ENCODE data around the gene ARHGEF4. TPM values are rescaled to one million over a fixed set of nuclear protein-coding genes. Genes with fewer than 3 reads are reported as not detected.

Gene ARHGEF4
- total RNA-seq, 1 experiment from 2014 or later = 21.8 TPM

GRCh38 chr2:130845505-130846085 is 8.9 kb downstream of the ARHGEF4 start:
- H3K4me1 Mint-ChIP-seq = peaks cover 13% of the 10 kb centered on the region
- TF ChIP-seq NFYB (CRISPR knock-in tag; conservative IDR thresholded peaks at IDR 0.05; ENCODE audit: low read depth) (no peak), CDX4 (CRISPR knock-in tag; IDR thresholded peaks at IDR 0.05; ENCODE audit: borderline replicate concordance) (no peak), ARID4B (CRISPR knock-in tag; IDR thresholded peaks at IDR 0.05; ENCODE audit: borderline replicate concordance) (no peak), SOX15 (CRISPR knock-in tag; IDR thresholded peaks at IDR 0.05) (no peak), ZNF138 (CRISPR knock-in tag; conservative IDR thresholded peaks at IDR 0.05) (no peak), CBFB (CRISPR knock-in tag; IDR thresholded peaks at IDR 0.05; ENCODE audit: low read depth) (no peak), FOXP4 (CRISPR knock-in tag; IDR thresholded peaks at IDR 0.05) (no peak), ZNF671 (CRISPR knock-in tag; IDR thresholded peaks at IDR 0.05) (no peak), ZBTB43 (CRISPR knock-in tag; IDR thresholded peaks at IDR 0.05) (no peak), JUN (CRISPR knock-in tag; IDR thresholded peaks at IDR 0.05) (no peak), E2F4 (CRISPR knock-in tag; IDR thresholded peaks at IDR 0.05; ENCODE audit: borderline replicate concordance, low read depth) (no peak), KAT7 (CRISPR knock-in tag; IDR thresholded peaks at IDR 0.05; ENCODE audit: borderline replicate concordance) (no peak), ZSCAN18 (CRISPR knock-in tag; IDR thresholded peaks at IDR 0.05) (no peak), MYBL2 (CRISPR knock-in tag; IDR thresholded peaks at IDR 0.05) (no peak), CREB1 (CRISPR knock-in tag; IDR thresholded peaks at IDR 0.05) (no peak)
- H3K27ac Mint-ChIP-seq = no peak overlapping the region
- ChIA-PET CTCF (interaction anchor here (2.7 kb wide), 1 partner anchor 49 kb away, joined by 14 read pairs; no protein-coding TSS in a partner anchor), POLR2A (no interaction called here)
- H3K4me3 Mint-ChIP-seq = no peak overlapping the region
- H3K9me3 Mint-ChIP-seq = no peaks in the 10 kb centered on the region
- ATAC-seq = no peak
- DNase-seq (ENCODE audit: low spot score) = no peak
- H3K36me3 Mint-ChIP-seq = no peaks in the 10 kb centered on the region
- H3K27me3 Mint-ChIP-seq (ENCODE audit: low read depth) = no peaks in the 10 kb centered on the region
